NCI-H1694 (cell line): ENCODE data around the gene PLEK.
"Not testable (repeated sequence)": the region's sequence is repeated elsewhere in the genome, so short reads cannot be mapped to it uniquely, and the experiment has no call there.

Experiments used
- DNase-seq: peaks from one replicate; lab custom pipeline; 2025; lab: John Stamatoyannopoulos, UW

PLEK gene

GRCh38 chr2:68384485-68385107, 19.5 kb downstream of the PLEK start:
- DNase-seq: no peak

- DNase-seq: no peak
Measured at GRCh38 chr2:68385220-68385906, 20.3 kb downstream of the PLEK start.

- DNase-seq: no peak
Measured at GRCh38 chr2:68385907-68386287, 20.8 kb downstream of the PLEK start.

- no peak for DNase-seq
Measured at GRCh38 chr2:68386365-68386764, 21.3 kb downstream of the PLEK start.

- no peak for DNase-seq
Measured at GRCh38 chr2:68387408-68388350, 22.6 kb downstream of the PLEK start.

- no peak for DNase-seq
Measured at GRCh38 chr2:68388358-68388757, 23.3 kb downstream of the PLEK start.

- no peak for DNase-seq
Measured at GRCh38 chr2:68388772-68389171, 23.7 kb downstream of the PLEK start.

GRCh38 chr2:68390114-68390513, 25.0 kb downstream of the PLEK start:
- DNase-seq: no peak

- DNase-seq: no peak
Measured at GRCh38 chr2:68390586-68390985, 25.5 kb downstream of the PLEK start.

- DNase-seq: no peak
Measured at GRCh38 chr2:68391099-68391498, 26.0 kb downstream of the PLEK start.

GRCh38 chr2:68391869-68392268, 26.8 kb downstream of the PLEK start:
- no peak for DNase-seq

GRCh38 chr2:68396093-68396492, 31.0 kb downstream of the PLEK start:
- DNase-seq: no peak

- not testable (repeated sequence) for DNase-seq
Measured at GRCh38 chr2:68397704-68398263, 32.7 kb downstream of the PLEK start.

- DNase-seq: no peak
Measured at GRCh38 chr2:68403199-68403644, 38.1 kb downstream of the PLEK start.

GRCh38 chr2:68404164-68404563, 39.1 kb downstream of the PLEK start:
- no peak for DNase-seq

GRCh38 chr2:68404893-68405799, 40.1 kb downstream of the PLEK start:
- no peak for DNase-seq

GRCh38 chr2:68411397-68412126, 46.5 kb downstream of the PLEK start:
- no peak for DNase-seq

- no peak for DNase-seq
Measured at GRCh38 chr2:68412127-68412819, 47.2 kb downstream of the PLEK start.

GRCh38 chr2:68413466-68413865, 48.4 kb downstream of the PLEK start:
- no peak for DNase-seq

GRCh38 chr2:68414452-68414851, 49.4 kb downstream of the PLEK start:
- no peak for DNase-seq
